Esophagus squamous epithelium (tissue), 5 donors: ENCODE measurements around the gene MMEL1. TPM values are rescaled to one million over a fixed set of nuclear protein-coding genes. Genes with fewer than 3 reads are reported as not detected.

Experiments
- DNase-seq: peaks from one replicate; lab custom pipeline; 2025; lab: John Stamatoyannopoulos, UW
- H3K27ac ChIP-seq, 4 donors: fragments of 200-600 bp; sonication (generic); one replicate each; pipeline ENCODE4 v1.5.1; 2016 to 2019; ENCODE audit warnings: mild to moderate bottlenecking in 1 of 4
- H3K27me3 ChIP-seq, 4 donors: fragments of 200-600 bp; sonication (generic); 1 replicate in 3 of 4; 2 replicates in 1 of 4; pipeline versions ENCODE4 v1.5.1 to v1.6.0; 2017 to 2021; ENCODE audit warnings: antibody characterized with exemption in 1 of 4
- H3K36me3 ChIP-seq, 3 donors: fragments of 200-600 bp; sonication (generic); one replicate each; pipeline ENCODE4 v1.5.1; 2016 to 2019
- H3K4me1 ChIP-seq, 3 donors: fragments of 200-600 bp; sonication (generic); one replicate each; pipeline ENCODE4 v1.5.1; 2017 to 2019
- H3K4me3 ChIP-seq, 4 donors: fragments of 200-600 bp; sonication (generic); 1 replicate in 3 of 4; 2 replicates in 1 of 4; pipeline ENCODE4 v1.5.1; 2016 to 2019; ENCODE audit warnings: mild to moderate bottlenecking in 2 of 4, moderate library complexity in 1 of 4
- H3K9me3 ChIP-seq, 3 donors: fragments of 200-600 bp; sonication (generic); one replicate each; pipeline ENCODE4 v1.5.1; 2016 to 2019
- POLR2A ChIP-seq, 4 donors: fragments of 450-650 bp; IDR thresholded peaks; one replicate each; pipeline ENCODE4 v1.6.1; 2017; ENCODE audit warnings: antibody characterized with exemption in 4 of 4, mild to moderate bottlenecking in 4 of 4, moderate library complexity in 3 of 4
- WGBS, 2 donors: methylation state at CpG; one replicate each; pipeline ENCODE4 v1.1.5; 2018; 5-methylcytosine and 5-hydroxymethylcytosine counted together
- intact Hi-C: fragments of 100-400 bp; cut with DNase I; formaldehyde crosslinking; loops from one replicate; pipeline ENCODE4 v1.15.0; 2022
- total RNA-seq, 4 donors: library from RNA; depleted of rRNA; stranded (reverse); fragments of >200 nt; gene quantifications; one replicate each; pipeline ENCODE4 v1.1.0, GENCODE V29; 2016
- TF ChIP-seq, protein P1 (sequence below), 6 experiments: fragments of 450-650 bp in 4 of 6; fragments of 200-600 bp in 2 of 6; sonication (generic) in 2 of 6; IDR thresholded peaks; one replicate each; pipeline ENCODE4 v1.5.1; 2016 to 2019; ENCODE audit warnings: antibody characterized with exemption in 6 of 6, mild to moderate bottlenecking in 4 of 6, moderate library complexity in 4 of 6
- donor health status: DM: yes; HTN: yes; CAD: no.

MMEL1 gene
- total RNA-seq, 4 donors from 2014 or later = 3.1 TPM; not detected in 3

DNA sequence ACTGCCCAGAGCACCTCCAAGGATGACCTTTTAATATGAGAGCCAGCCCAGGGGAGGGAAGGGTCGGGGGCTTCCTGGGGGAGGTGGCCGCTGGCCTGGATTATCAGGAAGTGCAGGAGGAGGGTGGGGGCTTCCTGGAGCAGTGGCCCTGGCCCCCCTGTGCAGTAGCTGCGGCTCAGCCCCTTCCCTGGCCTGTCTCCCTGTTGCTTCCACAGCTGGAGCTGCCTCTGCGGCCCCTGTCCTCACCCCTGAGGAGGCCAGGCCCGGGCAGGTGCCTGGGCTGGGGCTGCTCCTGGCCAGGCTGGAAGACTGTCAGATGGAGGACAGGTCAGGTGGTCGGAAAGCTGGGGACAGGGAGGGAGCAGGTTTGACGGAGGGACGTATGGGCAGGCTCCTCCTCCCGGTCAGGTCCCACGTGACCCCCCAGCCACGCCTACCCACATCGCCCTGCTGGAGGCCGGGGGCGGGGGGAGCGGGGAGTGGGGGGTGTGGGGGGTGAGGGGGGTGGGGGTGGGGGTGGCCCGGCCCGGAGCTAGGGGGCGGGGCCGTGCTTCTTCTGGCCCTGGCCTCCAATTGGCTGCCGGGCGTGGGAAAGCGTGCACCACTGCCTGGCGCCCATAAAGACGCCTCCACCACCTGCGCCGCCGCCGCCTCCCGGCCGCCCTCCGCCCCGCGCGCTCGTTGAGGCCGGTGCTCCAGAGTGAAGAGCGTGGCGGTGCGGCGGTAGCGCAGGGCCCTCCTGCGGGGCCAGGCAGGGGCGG, 86.9 kb downstream of the MMEL1 start:
- peak; percentile 73 for DNase-seq
- peak overlapping the region; percentile 36 to 78 (median 57) for H3K4me3 ChIP-seq
- H3K4me1 ChIP-seq = peaks cover 56 to 90% (median 57%) of the 10 kb centered on the region in 3 donors
- no peaks in the 10 kb centered on the region for H3K9me3 ChIP-seq
- intact Hi-C loops = loop anchor here (5.0 to 10.0 kb wide), 2 partner anchors 134 to 351 kb away; partner anchors contain the start of genes FAAP20 and PEX10
- no CpG with 5 or more reads among the region's 43 CpGs for WGBS, 2 donors
- peak overlapping the region; percentile 89 to 98 (median 97) for H3K27ac ChIP-seq
- H3K36me3 ChIP-seq = no peaks in the 10 kb centered on the region
- peaks cover 0 to 18% (median 0%) of the 10 kb centered on the region in 4 donors for H3K27me3 ChIP-seq
- TF ChIP-seq, protein P1, sequence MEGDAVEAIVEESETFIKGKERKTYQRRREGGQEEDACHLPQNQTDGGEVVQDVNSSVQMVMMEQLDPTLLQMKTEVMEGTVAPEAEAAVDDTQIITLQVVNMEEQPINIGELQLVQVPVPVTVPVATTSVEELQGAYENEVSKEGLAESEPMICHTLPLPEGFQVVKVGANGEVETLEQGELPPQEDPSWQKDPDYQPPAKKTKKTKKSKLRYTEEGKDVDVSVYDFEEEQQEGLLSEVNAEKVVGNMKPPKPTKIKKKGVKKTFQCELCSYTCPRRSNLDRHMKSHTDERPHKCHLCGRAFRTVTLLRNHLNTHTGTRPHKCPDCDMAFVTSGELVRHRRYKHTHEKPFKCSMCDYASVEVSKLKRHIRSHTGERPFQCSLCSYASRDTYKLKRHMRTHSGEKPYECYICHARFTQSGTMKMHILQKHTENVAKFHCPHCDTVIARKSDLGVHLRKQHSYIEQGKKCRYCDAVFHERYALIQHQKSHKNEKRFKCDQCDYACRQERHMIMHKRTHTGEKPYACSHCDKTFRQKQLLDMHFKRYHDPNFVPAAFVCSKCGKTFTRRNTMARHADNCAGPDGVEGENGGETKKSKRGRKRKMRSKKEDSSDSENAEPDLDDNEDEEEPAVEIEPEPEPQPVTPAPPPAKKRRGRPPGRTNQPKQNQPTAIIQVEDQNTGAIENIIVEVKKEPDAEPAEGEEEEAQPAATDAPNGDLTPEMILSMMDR (IDR thresholded peaks at IDR 0.05) = no peak
- TF ChIP-seq POLR2A (IDR thresholded peaks at IDR 0.05) = peak in 1 of 4 donors; percentile 76

DNA sequence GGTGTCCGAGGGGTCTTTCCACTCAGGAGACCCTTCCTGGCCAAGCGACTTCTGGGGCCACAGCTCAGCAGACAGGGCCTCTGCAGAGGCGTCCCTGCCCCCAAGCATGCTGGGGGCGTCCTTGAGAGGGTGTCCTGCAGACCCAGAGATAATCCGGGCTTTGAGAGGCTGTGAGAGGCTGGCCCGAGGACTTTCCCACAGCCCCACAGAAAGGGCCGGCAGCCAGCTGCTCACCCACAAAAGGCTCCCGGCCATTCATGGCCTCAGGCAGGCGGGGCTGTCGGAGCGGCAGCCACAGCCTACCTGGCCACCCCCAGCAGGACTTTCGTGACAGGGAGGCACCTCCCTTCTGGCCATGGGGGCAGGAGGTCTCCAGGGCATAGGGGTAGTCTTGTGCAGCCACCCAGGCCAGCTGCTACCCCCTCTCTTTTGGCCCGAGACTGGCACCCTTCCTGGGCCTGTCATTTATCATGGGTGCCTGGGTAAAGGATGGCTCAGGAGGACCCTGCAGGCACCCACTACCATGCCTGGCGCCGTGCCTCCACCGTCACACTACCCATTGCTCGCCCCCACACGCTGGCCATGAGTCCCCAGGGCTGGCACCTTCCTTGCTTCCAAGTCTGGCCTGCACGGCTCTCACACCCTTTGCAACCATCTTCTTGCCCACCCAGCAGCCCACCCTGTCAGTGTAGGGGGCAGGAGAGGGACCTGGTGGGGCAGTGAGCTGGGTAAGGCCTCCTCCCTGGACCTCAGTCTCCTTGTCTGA, 87.8 kb downstream of the MMEL1 start:
- WGBS, 2 donors = 64 to 87% methylated on average over 7 to 11 of the region's 19 CpGs
- intact Hi-C loops = loop anchor here (5.0 to 10.0 kb wide), 2 partner anchors 133 to 350 kb away; partner anchors contain the start of genes FAAP20 and PEX10
- H3K4me3 ChIP-seq = no peak overlapping the region
- no peaks in the 10 kb centered on the region for H3K9me3 ChIP-seq
- H3K27ac ChIP-seq = peak overlapping the region in 3 of 4 donors; percentile 97 to 98 (median 97)
- no peaks in the 10 kb centered on the region for H3K36me3 ChIP-seq
- TF ChIP-seq, protein P1 (IDR thresholded peaks at IDR 0.05) = no peak
- TF ChIP-seq POLR2A (IDR thresholded peaks at IDR 0.05) = no peak
- H3K27me3 ChIP-seq = peaks cover 0 to 27% (median 0%) of the 10 kb centered on the region in 4 donors
- H3K4me1 ChIP-seq = peaks cover 60 to 91% (median 62%) of the 10 kb centered on the region in 3 donors
- no peak for DNase-seq

GRCh38 chr1:2544093-2544874, 88.5 kb downstream of the MMEL1 start:
- WGBS, 2 donors = 20% methylated on average over 1 to 3 of the region's 26 CpGs
- peak overlapping the region in 2 of 4 donors; percentile 33 to 98 for H3K27ac ChIP-seq
- TF ChIP-seq POLR2A (IDR thresholded peaks at IDR 0.05) = no peak
- TF ChIP-seq, protein P1 (IDR thresholded peaks at IDR 0.05) = no peak
- intact Hi-C loops = loop anchor here (10.0 kb wide), 1 partner anchor 349 kb away; the partner anchor contains the start of gene FAAP20
- H3K27me3 ChIP-seq = peaks cover 0 to 34% (median 0%) of the 10 kb centered on the region in 4 donors
- no peaks in the 10 kb centered on the region for H3K36me3 ChIP-seq
- no peak overlapping the region for H3K4me3 ChIP-seq
- DNase-seq = no peak
- H3K4me1 ChIP-seq = peaks cover 55 to 83% (median 62%) of the 10 kb centered on the region in 3 donors
- H3K9me3 ChIP-seq = no peaks in the 10 kb centered on the region

DNA sequence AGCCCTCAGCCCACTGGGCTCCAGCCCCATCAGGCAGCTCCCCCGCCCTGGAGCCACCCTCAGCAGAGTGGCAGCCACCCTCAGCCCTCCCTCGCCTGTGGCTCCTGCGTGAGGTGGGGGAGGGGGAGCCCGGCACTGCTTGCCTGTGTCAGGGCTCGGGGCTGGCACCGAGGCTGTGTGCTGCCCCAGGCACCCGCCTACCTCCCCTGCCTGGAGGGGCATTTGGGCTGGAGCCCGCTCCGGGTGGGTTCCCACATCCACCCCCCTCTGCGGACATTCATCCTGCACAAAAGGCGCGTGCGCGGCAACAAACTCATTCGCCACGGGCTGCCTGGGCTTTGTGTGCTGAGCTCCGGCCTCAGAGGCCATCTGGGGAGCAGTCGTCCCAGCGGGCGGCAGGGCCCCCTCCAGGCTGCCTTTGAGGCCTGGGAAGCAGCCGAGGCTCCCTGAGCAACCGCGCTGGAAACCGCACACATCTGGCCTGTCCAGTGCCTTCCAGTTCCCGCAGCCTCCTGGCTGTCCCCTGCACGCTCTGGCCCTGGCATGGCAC, 89.2 kb downstream of the MMEL1 start:
- Histone ChIP-seq H3K27me3 (peaks cover 0 to 41% (median 0%) of the 10 kb centered on the region in 4 donors), H3K27ac (no peak overlapping the region), H3K4me1 (peaks cover 49 to 76% (median 56%) of the 10 kb centered on the region in 3 donors), H3K4me3 (no peak overlapping the region), H3K36me3 (no peaks in the 10 kb centered on the region), H3K9me3 (no peaks in the 10 kb centered on the region)
- no peak for DNase-seq
- intact Hi-C loops = loop anchor here (10.0 kb wide), 1 partner anchor 349 kb away; the partner anchor contains the start of gene FAAP20
- no peak for TF ChIP-seq POLR2A (IDR thresholded peaks at IDR 0.05)
- TF ChIP-seq, protein P1 (IDR thresholded peaks at IDR 0.05) = no peak
- WGBS, 2 donors = no CpG with 5 or more reads among the region's 26 CpGs
